Fibroblast of skin of right biceps (primary cell): Measurements from ENCODE around the gene SLC17A2.
"Not testable (repeated sequence)": the region's sequence is repeated elsewhere in the genome, so short reads cannot be mapped to it uniquely, and the experiment has no call there.

Experiments
- DNase-seq: peaks from one replicate; pipeline ENCODE4 v3.0.0-alpha.2; 2013

The SLC17A2 gene

GRCh38 chr6:25951296-25952032 lies 21.0 kb upstream of the SLC17A2 start:
- DNase-seq: no peak

- no peak for DNase-seq
These were observed 19.8 kb upstream of the SLC17A2 start for GRCh38 chr6:25950297-25950696.

- no peak for DNase-seq
These were observed 19.2 kb upstream of the SLC17A2 start for GRCh38 chr6:25949695-25950094.

- DNase-seq: not testable (repeated sequence)
These were observed 17.0 kb upstream of the SLC17A2 start for GRCh38 chr6:25947492-25947891.

- no peak for DNase-seq
These were observed 16.1 kb upstream of the SLC17A2 start for GRCh38 chr6:25946631-25947030.

GRCh38 chr6:25945738-25946137 lies 15.2 kb upstream of the SLC17A2 start:
- DNase-seq: not testable (repeated sequence)

GRCh38 chr6:25944688-25945574 lies 14.4 kb upstream of the SLC17A2 start:
- no peak for DNase-seq

- no peak for DNase-seq
These were observed 13.4 kb upstream of the SLC17A2 start for GRCh38 chr6:25943887-25944286.

GRCh38 chr6:25942561-25943147 lies 12.2 kb upstream of the SLC17A2 start:
- peak; percentile 26 for DNase-seq

GRCh38 chr6:25939593-25939992 lies 9.1 kb upstream of the SLC17A2 start:
- DNase-seq: no peak

GRCh38 chr6:25935953-25936352 lies 5.5 kb upstream of the SLC17A2 start:
- DNase-seq: no peak

GRCh38 chr6:25934735-25935313 lies 4.3 kb upstream of the SLC17A2 start:
- DNase-seq: peak; percentile 29

- DNase-seq: no peak
These were observed 3.7 kb upstream of the SLC17A2 start for GRCh38 chr6:25934156-25934555.

- no peak for DNase-seq
These were observed 869 bp upstream of the SLC17A2 start for GRCh38 chr6:25931411-25931709.

GRCh38 chr6:25929785-25930184 lies 706 bp downstream of the SLC17A2 start:
- DNase-seq: not testable (repeated sequence)

- DNase-seq: no peak
These were observed 1.7 kb downstream of the SLC17A2 start for GRCh38 chr6:25928562-25929324.

GRCh38 chr6:25927756-25928216 lies 2.7 kb downstream of the SLC17A2 start:
- no peak for DNase-seq

- no peak for DNase-seq
These were observed 3.3 kb downstream of the SLC17A2 start for GRCh38 chr6:25927178-25927577.

GRCh38 chr6:25925876-25926275 lies 4.6 kb downstream of the SLC17A2 start:
- DNase-seq: no peak

- peak; percentile 38 for DNase-seq
These were observed 8.2 kb downstream of the SLC17A2 start for GRCh38 chr6:25922301-25922700.

GRCh38 chr6:25921525-25922203 lies 8.8 kb downstream of the SLC17A2 start:
- no peak for DNase-seq

- DNase-seq: no peak
These were observed 10.8 kb downstream of the SLC17A2 start for GRCh38 chr6:25919657-25920056.
